Smooth muscle cell of the pulmonary artery (primary cell): ENCODE data around the gene ART5. TPM values are rescaled to one million over a fixed set of nuclear protein-coding genes. Genes with fewer than 3 reads are reported as not detected.

Source experiments
- total RNA-seq: library from RNA; depleted of rRNA; stranded (reverse); fragments of >200 nt; gene quantifications from 2 replicates; pipeline ENCODE4 v1.2.3, GENCODE V29; 2014

Gene ART5, protein sequence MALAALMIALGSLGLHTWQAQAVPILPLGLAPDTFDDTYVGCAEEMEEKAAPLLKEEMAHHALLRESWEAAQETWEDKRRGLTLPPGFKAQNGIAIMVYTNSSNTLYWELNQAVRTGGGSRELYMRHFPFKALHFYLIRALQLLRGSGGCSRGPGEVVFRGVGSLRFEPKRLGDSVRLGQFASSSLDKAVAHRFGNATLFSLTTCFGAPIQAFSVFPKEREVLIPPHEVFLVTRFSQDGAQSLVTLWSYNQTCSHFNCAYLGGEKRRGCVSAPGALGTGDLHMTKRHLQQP
- not detected in 2 replicates for total RNA-seq

GRCh38 chr11:3641701-3642070 lies at the start of gene ART5:
Gene ART5 (minus strand): TSS chr11:3641992. CDS start chr11:3641862, 130 bp downstream.

GRCh38 chr11:3671334-3672254 lies 29.8 kb upstream of the ART5 start, which contains the start of gene CHRNA10:
Gene CHRNA10 (minus strand): TSS chr11:3671384. CDS start chr11:3671312, 72 bp downstream.

DNA sequence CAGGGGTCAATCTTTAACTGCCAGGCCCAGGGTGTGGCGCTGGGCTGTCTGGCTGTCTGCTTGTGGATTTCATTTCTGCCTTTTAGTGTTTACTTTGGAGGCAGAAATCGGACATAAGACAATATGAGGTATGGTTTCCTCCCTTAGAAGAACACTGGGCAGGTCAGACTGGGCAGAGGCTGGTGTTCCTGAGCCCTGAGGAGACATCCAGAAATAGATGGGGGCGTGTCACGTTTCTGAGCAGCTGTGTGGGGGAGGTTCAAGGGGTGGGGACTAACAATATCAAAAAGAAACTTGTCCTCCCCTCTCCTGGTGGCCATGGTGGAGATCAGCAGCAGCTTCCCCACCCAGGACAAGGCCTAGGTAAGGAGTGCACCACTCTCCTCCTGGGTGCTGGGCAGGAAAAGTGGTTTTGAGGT lies 3.0 kb upstream of the ART5 start, which contains the start of gene ART1:
Gene ART1 (plus strand): TSS at position 312 of the 419 bp plus-strand sequence. CDS start 14,086 bp downstream, outside the sequence.

Other genes starting within 250 kb of the ART5 start
- not detected in 2 replicates for gene ART1, start 3.1 kb upstream of the ART5 start, total RNA-seq
- 0.79 and 1.1 TPM in 2 replicates for gene CHRNA10, start 29.4 kb upstream of the ART5 start, total RNA-seq
- gene NUP98, start 155.6 kb upstream of the ART5 start, total RNA-seq: 104 and 110 TPM in 2 replicates
- 12.9 and 18.2 TPM in 2 replicates for gene PGAP2, start 166.6 kb upstream of the ART5 start, total RNA-seq
- 15.5 and 18.2 TPM in 2 replicates for gene RHOG, start 199.0 kb upstream of the ART5 start, total RNA-seq
- 48.1 and 59.5 TPM in 2 replicates for gene STIM1, start 213.7 kb upstream of the ART5 start, total RNA-seq